Measurements from ENCODE around the gene ARHGAP10.

ARHGAP10 gene

DNA sequence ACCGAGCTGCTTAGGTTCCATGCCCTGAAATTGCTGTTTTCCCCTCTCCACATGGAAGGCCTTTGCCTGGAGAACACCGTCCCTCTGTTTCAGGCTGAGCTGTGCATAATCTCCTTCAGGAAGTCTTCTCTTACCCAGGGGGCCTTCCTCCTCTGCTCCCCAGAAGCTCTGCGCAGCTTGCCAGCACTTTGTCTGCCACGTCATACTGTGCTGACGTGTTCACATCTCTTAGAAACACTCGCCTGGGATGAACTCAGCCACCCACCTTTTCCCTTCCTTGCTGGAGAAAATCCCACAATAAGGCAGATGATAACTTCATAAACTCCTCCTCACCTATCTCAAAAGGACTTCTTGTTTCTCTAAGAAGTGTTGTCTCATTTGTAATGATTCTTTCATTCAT lies 110.7 kb downstream of the ARHGAP10 start:
- no peak overlapping the region for H3K4me3 ChIP-seq (ENCODE audit: low read depth, low read length)
- no peak for DNase-seq (ENCODE audit: low read depth)
- no peak for TF ChIP-seq MYC (IDR thresholded peaks at IDR 0.05; ENCODE audit: low read depth, low read length)
- no peak for TF ChIP-seq CTCF (IDR thresholded peaks at IDR 0.05; ENCODE audit: low read depth, low read length)
- TF ChIP-seq, protein P1, sequence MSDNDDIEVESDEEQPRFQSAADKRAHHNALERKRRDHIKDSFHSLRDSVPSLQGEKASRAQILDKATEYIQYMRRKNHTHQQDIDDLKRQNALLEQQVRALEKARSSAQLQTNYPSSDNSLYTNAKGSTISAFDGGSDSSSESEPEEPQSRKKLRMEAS (IDR thresholded peaks at IDR 0.05; ENCODE audit: low read depth, low read length) = no peak

DNA sequence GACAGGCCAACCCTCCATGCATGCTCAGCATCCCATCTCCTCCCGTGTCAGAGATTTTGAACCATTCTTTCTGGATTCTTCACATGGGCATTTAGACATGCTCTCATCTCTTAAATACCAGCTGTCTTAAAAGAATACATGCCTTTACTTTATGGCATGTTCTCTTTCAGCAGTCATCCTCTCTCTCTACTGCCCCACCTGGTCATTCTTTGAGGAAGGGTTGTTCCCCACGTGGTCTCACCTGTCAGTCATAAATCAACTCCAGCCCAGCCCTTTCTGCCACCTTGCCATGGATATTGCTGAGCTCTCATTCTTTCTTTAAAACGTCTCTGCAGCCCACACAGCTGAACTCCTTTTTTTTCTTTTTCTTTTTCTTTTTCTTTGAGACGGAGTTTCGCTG lies 111.3 kb downstream of the ARHGAP10 start:
- no peak overlapping the region for H3K4me3 ChIP-seq (ENCODE audit: low read depth, low read length)
- no peak for TF ChIP-seq MYC (IDR thresholded peaks at IDR 0.05; ENCODE audit: low read depth, low read length)
- TF ChIP-seq POLR2A (IDR thresholded peaks at IDR 0.05; ENCODE audit: extremely low read depth, insufficient read length) = no peak
- TF ChIP-seq, protein P1 (IDR thresholded peaks at IDR 0.05; ENCODE audit: low read depth, low read length) = peak; percentile 59; the same call in 1 of the 2 replicates
- TF ChIP-seq CTCF (IDR thresholded peaks at IDR 0.05; ENCODE audit: low read depth, low read length) = no peak
- DNase-seq (ENCODE audit: low read depth) = no peak

DNA sequence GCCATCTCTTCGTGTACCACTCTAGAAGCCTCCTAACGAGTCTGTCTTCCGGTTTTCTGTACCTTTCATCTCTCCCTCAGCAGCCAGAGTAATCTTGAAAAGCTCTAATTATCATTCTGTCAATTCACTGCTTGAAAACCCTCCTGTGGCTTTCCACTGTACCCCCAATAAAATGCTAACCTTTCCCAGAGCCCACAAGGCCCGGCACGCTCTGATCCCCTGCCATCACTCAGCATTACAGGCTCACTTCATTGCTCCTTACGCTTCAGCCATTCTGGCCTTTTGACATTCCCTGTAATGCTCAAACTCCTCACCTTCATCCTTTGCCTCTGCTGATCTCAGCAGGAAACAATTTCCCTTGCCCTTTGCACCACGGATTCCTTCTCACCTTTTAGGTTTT lies 112.9 kb downstream of the ARHGAP10 start:
- no peak for DNase-seq (ENCODE audit: low read depth)
- TF ChIP-seq POLR2A (IDR thresholded peaks at IDR 0.05; ENCODE audit: extremely low read depth, insufficient read length) (no peak), MYC (IDR thresholded peaks at IDR 0.05; ENCODE audit: low read depth, low read length) (no peak), CTCF (IDR thresholded peaks at IDR 0.05; ENCODE audit: low read depth, low read length) (no peak)
- TF ChIP-seq, protein P1 (IDR thresholded peaks at IDR 0.05; ENCODE audit: low read depth, low read length) = no peak
- no peak overlapping the region for H3K4me3 ChIP-seq (ENCODE audit: low read depth, low read length)

DNA sequence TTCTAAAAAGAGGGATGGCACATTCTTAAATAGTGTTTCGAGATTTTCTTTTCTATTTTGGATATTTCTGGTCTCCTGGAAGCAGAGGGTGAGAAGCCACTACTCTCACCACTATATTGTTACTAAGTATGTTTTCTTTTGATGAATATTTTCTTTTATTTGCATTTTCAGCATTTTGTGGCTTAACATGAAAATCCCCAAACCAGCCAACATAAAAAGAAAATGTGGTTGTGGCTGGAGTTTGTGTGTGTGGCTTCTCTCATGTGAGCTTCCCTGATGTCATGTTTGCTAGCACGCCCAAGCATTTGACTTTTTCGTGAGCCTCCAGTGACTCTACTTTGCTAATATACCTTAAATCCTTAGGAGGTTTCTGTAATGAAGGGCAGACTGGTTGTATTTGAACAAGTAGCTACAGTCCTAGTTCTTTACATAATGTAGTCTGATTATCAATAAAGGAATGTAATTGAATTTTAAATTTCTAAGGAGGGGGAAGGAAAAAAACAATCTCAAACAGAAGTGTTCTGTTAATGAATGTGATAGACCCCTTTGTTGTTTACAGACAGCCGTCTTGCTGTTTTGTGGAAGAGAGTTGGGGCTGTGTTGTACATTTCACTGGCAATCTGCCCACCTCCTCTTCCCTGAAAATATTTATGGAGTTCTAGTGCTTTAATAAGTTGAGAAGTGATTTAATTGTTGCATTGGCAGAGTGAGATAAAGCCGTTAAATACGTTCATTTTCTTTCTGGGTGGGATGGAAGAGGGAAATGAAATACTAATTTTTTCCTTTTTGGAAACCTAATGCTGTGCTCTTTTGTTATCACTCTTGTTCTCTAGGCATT lies 114.6 kb downstream of the ARHGAP10 start:
- TF ChIP-seq POLR2A (IDR thresholded peaks at IDR 0.05; ENCODE audit: extremely low read depth, insufficient read length) = no peak
- TF ChIP-seq, protein P1 (IDR thresholded peaks at IDR 0.05; ENCODE audit: low read depth, low read length) = no peak
- no peak for TF ChIP-seq CTCF (IDR thresholded peaks at IDR 0.05; ENCODE audit: low read depth, low read length)
- TF ChIP-seq MYC (IDR thresholded peaks at IDR 0.05; ENCODE audit: low read depth, low read length) = no peak
- no peak for DNase-seq (ENCODE audit: low read depth)

DNA sequence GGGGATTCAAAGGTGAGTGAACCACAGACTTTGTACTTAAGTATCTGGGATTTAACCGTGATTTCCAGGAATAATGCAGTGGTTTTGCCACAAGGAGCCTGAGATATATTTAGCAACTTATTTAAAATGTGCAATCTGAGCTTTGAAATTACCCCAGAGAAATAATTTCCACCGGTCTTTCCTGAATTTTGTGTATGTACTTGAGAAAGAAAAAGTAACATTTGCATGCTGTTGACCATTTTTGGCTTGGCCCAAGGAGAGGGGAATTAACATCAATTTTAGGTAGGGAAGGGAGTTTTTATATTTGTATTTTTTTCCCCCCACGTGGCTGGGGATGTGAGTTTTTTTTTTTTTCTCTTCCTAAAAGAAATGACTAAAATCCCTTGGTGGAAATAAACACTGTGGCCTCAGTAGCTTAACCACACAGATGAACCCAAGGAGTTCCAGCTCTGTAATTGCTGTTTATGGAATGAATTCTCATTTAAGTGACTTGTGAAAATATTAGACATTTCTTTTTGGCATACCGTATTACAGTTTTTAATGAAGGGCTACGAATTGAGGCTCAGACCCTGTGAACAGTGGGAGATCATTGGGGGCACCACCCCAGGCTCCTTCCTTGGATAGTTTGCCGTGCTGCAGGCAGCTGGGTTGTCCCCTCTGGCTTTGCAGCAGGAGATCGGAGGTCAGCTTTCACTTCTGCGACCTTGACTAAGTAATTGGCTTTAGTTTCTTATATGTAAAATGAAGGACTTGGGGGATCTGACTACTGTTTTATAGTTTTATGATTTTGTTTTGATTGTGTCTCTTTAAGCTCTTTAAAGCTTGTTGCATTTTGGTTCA lies 116.1 kb downstream of the ARHGAP10 start:
- no peak for DNase-seq (ENCODE audit: low read depth)
- no peak overlapping the region for H3K4me3 ChIP-seq (ENCODE audit: low read depth, low read length)
- TF ChIP-seq MYC (IDR thresholded peaks at IDR 0.05; ENCODE audit: low read depth, low read length) = no peak
- TF ChIP-seq, protein P1 (IDR thresholded peaks at IDR 0.05; ENCODE audit: low read depth, low read length) = no peak
- TF ChIP-seq CTCF (IDR thresholded peaks at IDR 0.05; ENCODE audit: low read depth, low read length) = no peak
- no peak for TF ChIP-seq POLR2A (IDR thresholded peaks at IDR 0.05; ENCODE audit: extremely low read depth, insufficient read length)

More for the DNA sequence above, 114.6 kb downstream of the ARHGAP10 start:
- H3K4me3 ChIP-seq (ENCODE audit: low read depth, low read length) = no peak overlapping the region

Data from NB4 (cell line).